B cell (primary cell): ENCODE results near the gene ITPR3. TPM values are rescaled to one million over a fixed set of nuclear protein-coding genes. Genes with fewer than 3 reads are reported as not detected.

Experiments
- ATAC-seq: fragments of 200-7000 bp; cut with Tn5 transposase; one replicate; pipeline ENCODE4 v1.10.0; 2021; ENCODE audit warnings: low read depth, mild to moderate bottlenecking, moderate number of reproducible peaks, moderate library complexity
- CTCF ChIA-PET: fragments of 350-600 bp; sonication (Branson Sonifier 250); formaldehyde crosslinking; loops from one replicate; lab custom pipeline; 2021; ENCODE audit warnings: antibody characterized with exemption, inconsistent platforms; lab: Charles Lee
- POLR2A ChIA-PET: fragments of 350-600 bp; sonication (Branson Sonifier 250); formaldehyde crosslinking; loops from one replicate; lab custom pipeline; 2021; ENCODE audit warnings: antibody characterized with exemption; lab: Charles Lee
- DNase-seq: peaks from one replicate; pipeline ENCODE4 v3.0.0; 2013
- H2AFZ ChIP-seq: 2 replicates; pipeline ENCODE4 v1.6.1; 2012; ENCODE audit warnings: mild to moderate bottlenecking, low read depth, low read length; ENCODE audit not compliant: insufficient read depth, poor library complexity, severe bottlenecking
- H3K27ac ChIP-seq, 2 donors: 1 replicate in 1 of 2; 2 replicates in 1 of 2; pipeline ENCODE4 v1.5.1; 2012 to 2013; ENCODE audit warnings: low read length in 2 of 2, mild to moderate bottlenecking in 2 of 2, moderate library complexity in 1 of 2
- H3K27me3 ChIP-seq, 4 experiments: fragments of 200-600 bp in 1 of 4; sonication (generic) in 1 of 4; replicated peaks in 1 of 4; 1 replicate in 2 of 4; 2 replicates in 2 of 4; pipeline versions ENCODE4 v1.6.1 to v1.7.0; 2013 to 2016; ENCODE audit warnings: low read length in 3 of 4, mild to moderate bottlenecking in 2 of 4, mixed read lengths in 1 of 4, moderate library complexity in 1 of 4; ENCODE audit not compliant: insufficient read depth in 4 of 4, control insufficient read depth in 3 of 4; ENCODE audit errors: control extremely low read depth in 1 of 4
- H3K36me3 ChIP-seq, 2 experiments: replicated peaks in 1 of 2; 1 replicate in 1 of 2; 2 replicates in 1 of 2; pipeline versions ENCODE4 v1.6.1 to v1.7.1; 2013; ENCODE audit warnings: low read length in 1 of 2; ENCODE audit not compliant: insufficient read depth in 2 of 2, control insufficient read depth in 1 of 2; ENCODE audit errors: control extremely low read depth in 1 of 2, extremely low read depth in 1 of 2
- H3K4me1 ChIP-seq, 2 donors: fragments of 200-600 bp in 1 of 2; sonication (generic) in 1 of 2; 1 replicate in 1 of 2; 2 replicates in 1 of 2; pipeline versions ENCODE4 v1.5.1 to v1.6.1; 2013 to 2017; ENCODE audit warnings: low read length in 2 of 2; ENCODE audit not compliant: control insufficient read depth in 2 of 2, insufficient read depth in 2 of 2
- H3K4me2 ChIP-seq: replicated peaks from 2 replicates; pipeline ENCODE3; 2012; ENCODE audit warnings: mild to moderate bottlenecking, low read depth, low read length; ENCODE audit not compliant: poor library complexity, severe bottlenecking
- H3K4me3 ChIP-seq, 5 experiments: fragments of 200-600 bp in 1 of 5; sonication (generic) in 1 of 5; 1 replicate in 3 of 5; 2 replicates in 2 of 5; pipeline versions ENCODE4 v1.5.1 to v1.7.0; 2011 to 2016; ENCODE audit warnings: low read length in 4 of 5, mild to moderate bottlenecking in 4 of 5, low read depth in 2 of 5, control low read depth in 1 of 5, moderate library complexity in 1 of 5; ENCODE audit not compliant: insufficient read depth in 1 of 5; ENCODE audit errors: control extremely low read depth in 1 of 5, extremely low read depth in 1 of 5
- H3K79me2 ChIP-seq: fragments of 200-600 bp; sonication (generic); one replicate; pipeline ENCODE4 v1.6.0; 2016; ENCODE audit warnings: low read length; ENCODE audit not compliant: control insufficient read depth, insufficient read depth
- H3K9ac ChIP-seq: fragments of 200-600 bp; sonication (generic); 2 replicates; pipeline ENCODE4 v1.6.1; 2017; ENCODE audit warnings: mild to moderate bottlenecking, low read length, moderate library complexity
- H3K9me3 ChIP-seq, 3 donors: one replicate each; pipeline versions ENCODE4 v1.6.1 to v1.7.1; 2013; ENCODE audit warnings: low read length in 2 of 3; ENCODE audit not compliant: control insufficient read depth in 2 of 3, insufficient read depth in 1 of 3; ENCODE audit errors: control extremely low read depth in 1 of 3
- H4K20me1 ChIP-seq: 2 replicates; pipeline ENCODE4 v1.6.0; 2012; ENCODE audit warnings: mild to moderate bottlenecking, low read length; ENCODE audit not compliant: insufficient read depth, control insufficient read depth, poor library complexity, severe bottlenecking
- H3K27ac Mint-ChIP-seq: one replicate; pipeline ENCODE4 v1.8.0; 2021; ENCODE audit warnings: mixed read lengths
- H3K27me3 Mint-ChIP-seq: one replicate; pipeline ENCODE4 v1.8.0; 2021; ENCODE audit warnings: mixed read lengths
- H3K4me1 Mint-ChIP-seq: one replicate; pipeline ENCODE4 v1.8.0; 2021; ENCODE audit warnings: mixed read lengths
- H3K4me3 Mint-ChIP-seq: one replicate; pipeline ENCODE4 v1.8.0; 2021; ENCODE audit warnings: mixed read lengths
- H3K9me3 Mint-ChIP-seq: one replicate; pipeline ENCODE4 v1.8.0; 2022; ENCODE audit warnings: mixed read lengths; ENCODE audit not compliant: insufficient read depth
- EZH2 ChIP-seq: IDR thresholded peaks from 2 replicates; pipeline ENCODE4 v1.6.1; 2012; ENCODE audit warnings: borderline replicate concordance, low read depth, mild to moderate bottlenecking, moderate library complexity, low read length; ENCODE audit not compliant: insufficient read depth, poor library complexity, severe bottlenecking
- WGBS: methylation state at CpG from one replicate; pipeline ENCODE4 v1.1.5; 2013; ENCODE audit warnings: missing lambda C conversion rate; ENCODE audit not compliant: insufficient coverage; 5-methylcytosine and 5-hydroxymethylcytosine counted together
- intact Hi-C: fragments of 100-400 bp; cut with micrococcal nuclease; formaldehyde crosslinking; loops from one replicate; pipeline ENCODE4 v1.10.0; 2022
- polyA plus RNA-seq: library from polyadenylated mRNA; depleted of rRNA; stranded (reverse); fragments of >200 nt; gene quantifications from 2 replicates; pipeline ENCODE4 v1.2.3, GENCODE V29; 2012
- total RNA-seq, 2 donors: library from RNA; stranded (reverse); fragments of 120-200 nt in 1 of 2; gene quantifications; 1 replicate in 1 of 2; 2 replicates in 1 of 2; pipeline versions ENCODE4 v1.2.3 to v1.2.4, GENCODE V29; 2013 to 2022
- TF ChIP-seq, protein P1 (sequence below): fragments of 200-600 bp; IDR thresholded peaks from one replicate; pipeline ENCODE4 v1.8.0; 2022; ENCODE audit warnings: antibody characterized with exemption, mild to moderate bottlenecking

ITPR3 gene
- total and polyA plus RNA-seq, 2 donors (not counting 1 experiment from before 2014, with no cell fraction given) = 61.9 to 67.6 TPM

DNA sequence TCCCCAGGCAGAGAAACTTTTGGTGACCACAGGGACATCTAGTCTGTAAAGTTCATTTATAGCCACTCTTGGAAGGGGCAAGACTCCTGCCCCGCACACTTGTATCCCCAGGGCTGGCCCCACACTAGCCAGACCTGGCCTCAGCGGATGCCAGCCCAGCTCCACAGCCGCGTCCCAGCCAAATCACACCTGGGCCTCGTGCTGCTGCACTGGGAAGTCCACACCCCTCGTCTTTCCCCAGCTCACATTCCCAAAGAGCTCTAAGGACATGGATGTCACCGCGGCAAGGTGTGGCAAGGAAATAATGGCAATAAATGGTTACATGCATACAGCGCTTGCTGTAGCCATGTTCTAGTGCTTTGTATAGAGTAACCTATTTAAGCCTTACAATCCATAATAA, 117.0 kb downstream of the ITPR3 start:
- Histone ChIP-seq H3K9ac (no peak overlapping the region), H3K79me2 (no peaks in the 10 kb centered on the region), H4K20me1 (no peaks in the 10 kb centered on the region), H2AFZ (no peak overlapping the region), H3K4me1 (no peaks in the 10 kb centered on the region), H3K4me3 (no peak overlapping the region), H3K27ac (no peak overlapping the region), H3K9me3 (no peaks in the 10 kb centered on the region), H3K36me3 (no peaks in the 10 kb centered on the region), H3K27me3 (no peaks in the 10 kb centered on the region), H3K4me2 (no peak overlapping the region)
- 94% methylated on average over 5 of the region's 9 CpGs for WGBS
- TF ChIP-seq, protein P1, sequence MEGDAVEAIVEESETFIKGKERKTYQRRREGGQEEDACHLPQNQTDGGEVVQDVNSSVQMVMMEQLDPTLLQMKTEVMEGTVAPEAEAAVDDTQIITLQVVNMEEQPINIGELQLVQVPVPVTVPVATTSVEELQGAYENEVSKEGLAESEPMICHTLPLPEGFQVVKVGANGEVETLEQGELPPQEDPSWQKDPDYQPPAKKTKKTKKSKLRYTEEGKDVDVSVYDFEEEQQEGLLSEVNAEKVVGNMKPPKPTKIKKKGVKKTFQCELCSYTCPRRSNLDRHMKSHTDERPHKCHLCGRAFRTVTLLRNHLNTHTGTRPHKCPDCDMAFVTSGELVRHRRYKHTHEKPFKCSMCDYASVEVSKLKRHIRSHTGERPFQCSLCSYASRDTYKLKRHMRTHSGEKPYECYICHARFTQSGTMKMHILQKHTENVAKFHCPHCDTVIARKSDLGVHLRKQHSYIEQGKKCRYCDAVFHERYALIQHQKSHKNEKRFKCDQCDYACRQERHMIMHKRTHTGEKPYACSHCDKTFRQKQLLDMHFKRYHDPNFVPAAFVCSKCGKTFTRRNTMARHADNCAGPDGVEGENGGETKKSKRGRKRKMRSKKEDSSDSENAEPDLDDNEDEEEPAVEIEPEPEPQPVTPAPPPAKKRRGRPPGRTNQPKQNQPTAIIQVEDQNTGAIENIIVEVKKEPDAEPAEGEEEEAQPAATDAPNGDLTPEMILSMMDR = no peak
- TF ChIP-seq EZH2 = no peak
- intact Hi-C loops = no loop called here
- ChIA-PET POLR2A (no interaction called here), CTCF (interaction anchor here (1.2 kb wide), 1 partner anchor 16 kb away, joined by 3 read pairs; no protein-coding TSS in a partner anchor)
- ATAC-seq (no peak), DNase-seq (no peak)
- Mint-ChIP-seq H3K27me3 (peaks cover 10% of the 10 kb centered on the region), H3K9me3 (no peaks in the 10 kb centered on the region), H3K4me1 (no peaks in the 10 kb centered on the region), H3K4me3 (no peak overlapping the region), H3K27ac (no peak overlapping the region)

- POLR2A ChIA-PET = no interaction called here
- no peaks in the 10 kb centered on the region for H3K79me2 ChIP-seq
Measured at GRCh38 chr6:33738879-33739278, 117.8 kb downstream of the ITPR3 start.

More at GRCh38 chr6:33738879-33739278, 117.8 kb downstream of the ITPR3 start:
- no peak overlapping the region for H3K9ac ChIP-seq
- ATAC-seq (no peak), DNase-seq (no peak)
- whole genome bisulfite sequencing = 85% methylated on average over 5 of the region's 5 CpGs
- H3K4me2 ChIP-seq = no peak overlapping the region
- Mint-ChIP-seq H3K27ac (no peak overlapping the region), H3K9me3 (no peaks in the 10 kb centered on the region), H3K27me3 (peaks cover 10% of the 10 kb centered on the region), H3K4me3 (no peak overlapping the region), H3K4me1 (no peaks in the 10 kb centered on the region)
- TF ChIP-seq, protein P1 = no peak
- no peak for TF ChIP-seq EZH2
- H3K4me3 ChIP-seq = no peak overlapping the region
- CTCF ChIA-PET = interaction anchor here (0.8 to 1.2 kb wide), 2 partner anchors 12 to 22 kb away, joined by 3 to 5 read pairs; no protein-coding TSS in a partner anchor
- intact Hi-C loops = no loop called here
- no peaks in the 10 kb centered on the region for H3K36me3 ChIP-seq
- no peaks in the 10 kb centered on the region for H3K4me1 ChIP-seq
- no peak overlapping the region for H3K27ac ChIP-seq
- H2AFZ ChIP-seq = no peak overlapping the region
- no peaks in the 10 kb centered on the region for H4K20me1 ChIP-seq
- H3K9me3 ChIP-seq = no peaks in the 10 kb centered on the region
- peaks cover 0 to 1% (median 0%) of the 10 kb centered on the region in 4 experiments for H3K27me3 ChIP-seq
